DND-41 (cell line): ENCODE measurements around the gene IGF2BP2.

Experiments used
- ATAC-seq: fragments of 200-7000 bp; cut with Tn5 transposase; 3 replicates; pipeline ENCODE4 v1.9.1; 2021; ENCODE audit warnings: low read depth; ENCODE audit not compliant: insufficient read depth
- DNase-seq: peaks from one replicate; pipeline ENCODE4 v3.0.0-alpha.2; 2020
- H2AFZ ChIP-seq: 2 replicates; pipeline ENCODE4 v1.6.0; 2012; ENCODE audit warnings: low read depth, low read length
- H3K27ac ChIP-seq: 2 replicates; pipeline ENCODE4 v1.5.1; 2012; ENCODE audit warnings: low read length, inconsistent platforms
- H3K27me3 ChIP-seq: fragments of 200-600 bp; sonication (generic); 2 replicates; pipeline ENCODE4 v1.6.0; 2012; ENCODE audit warnings: low read length, mild to moderate bottlenecking, inconsistent platforms; ENCODE audit not compliant: insufficient read depth, poor library complexity
- H3K36me3 ChIP-seq: 2 replicates; pipeline ENCODE4 v1.5.1; 2012; ENCODE audit warnings: low read length, inconsistent platforms; ENCODE audit not compliant: insufficient read depth
- H3K4me1 ChIP-seq: 2 replicates; pipeline ENCODE4 v1.5.1; 2012; ENCODE audit warnings: mild to moderate bottlenecking, low read length; ENCODE audit not compliant: insufficient read depth
- H3K4me2 ChIP-seq: 2 replicates; pipeline ENCODE4 v1.6.0; 2012; ENCODE audit warnings: mild to moderate bottlenecking, moderate library complexity, low read length, inconsistent platforms; ENCODE audit not compliant: insufficient read depth
- H3K4me3 ChIP-seq, 2 experiments: fragments of 200-600 bp in 1 of 2; shearing (Covaris generic) in 1 of 2; 2 replicates each; pipeline ENCODE4 v1.5.1; 2012 to 2016; ENCODE audit warnings: inconsistent platforms in 2 of 2, low read length in 2 of 2, mild to moderate bottlenecking in 2 of 2, low read depth in 1 of 2, moderate library complexity in 1 of 2
- H3K79me2 ChIP-seq: 2 replicates; pipeline ENCODE4 v1.6.0; 2012; ENCODE audit warnings: low read length, inconsistent platforms; ENCODE audit not compliant: insufficient read depth
- H3K9ac ChIP-seq: 2 replicates; pipeline ENCODE4 v1.6.0; 2012; ENCODE audit warnings: low read depth, mild to moderate bottlenecking, inconsistent platforms, low read length, moderate library complexity
- H3K9me3 ChIP-seq: 2 replicates; pipeline ENCODE4 v1.5.1; 2012; ENCODE audit warnings: low read length, moderate library complexity, mild to moderate bottlenecking, inconsistent platforms; ENCODE audit not compliant: insufficient read depth, severe bottlenecking
- H4K20me1 ChIP-seq: 2 replicates; pipeline ENCODE4 v1.6.0; 2012; ENCODE audit warnings: low read length; ENCODE audit not compliant: insufficient read depth
- EZH2 ChIP-seq: IDR thresholded peaks from 3 replicates; pipeline ENCODE4 v1.6.1; 2012; ENCODE audit warnings: borderline replicate concordance, low read depth, mild to moderate bottlenecking, moderate library complexity, low read length, inconsistent platforms; ENCODE audit not compliant: severe bottlenecking
- TF ChIP-seq, protein P1 (sequence below): IDR thresholded peaks from 2 replicates; pipeline ENCODE4 v1.5.1; 2012; ENCODE audit warnings: borderline replicate concordance, low read length, moderate library complexity, mild to moderate bottlenecking; ENCODE audit not compliant: poor library complexity, severe bottlenecking; ENCODE audit errors: extremely low read depth

IGF2BP2 gene

GRCh38 chr3:185756477-185756876, 68.4 kb downstream of the IGF2BP2 start:
- peaks cover 8% of the 10 kb centered on the region for H3K27me3 ChIP-seq
- no peak overlapping the region for H3K4me3 ChIP-seq
- no peak overlapping the region for H2AFZ ChIP-seq
- H4K20me1 ChIP-seq = no peaks in the 10 kb centered on the region
- H3K4me2 ChIP-seq = no peak overlapping the region
- H3K79me2 ChIP-seq = no peaks in the 10 kb centered on the region
- no peak overlapping the region for H3K9ac ChIP-seq
- no peaks in the 10 kb centered on the region for H3K9me3 ChIP-seq
- TF ChIP-seq EZH2 = no peak
- TF ChIP-seq, protein P1, sequence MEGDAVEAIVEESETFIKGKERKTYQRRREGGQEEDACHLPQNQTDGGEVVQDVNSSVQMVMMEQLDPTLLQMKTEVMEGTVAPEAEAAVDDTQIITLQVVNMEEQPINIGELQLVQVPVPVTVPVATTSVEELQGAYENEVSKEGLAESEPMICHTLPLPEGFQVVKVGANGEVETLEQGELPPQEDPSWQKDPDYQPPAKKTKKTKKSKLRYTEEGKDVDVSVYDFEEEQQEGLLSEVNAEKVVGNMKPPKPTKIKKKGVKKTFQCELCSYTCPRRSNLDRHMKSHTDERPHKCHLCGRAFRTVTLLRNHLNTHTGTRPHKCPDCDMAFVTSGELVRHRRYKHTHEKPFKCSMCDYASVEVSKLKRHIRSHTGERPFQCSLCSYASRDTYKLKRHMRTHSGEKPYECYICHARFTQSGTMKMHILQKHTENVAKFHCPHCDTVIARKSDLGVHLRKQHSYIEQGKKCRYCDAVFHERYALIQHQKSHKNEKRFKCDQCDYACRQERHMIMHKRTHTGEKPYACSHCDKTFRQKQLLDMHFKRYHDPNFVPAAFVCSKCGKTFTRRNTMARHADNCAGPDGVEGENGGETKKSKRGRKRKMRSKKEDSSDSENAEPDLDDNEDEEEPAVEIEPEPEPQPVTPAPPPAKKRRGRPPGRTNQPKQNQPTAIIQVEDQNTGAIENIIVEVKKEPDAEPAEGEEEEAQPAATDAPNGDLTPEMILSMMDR = no peak
- no peaks in the 10 kb centered on the region for H3K36me3 ChIP-seq
- H3K27ac ChIP-seq = no peak overlapping the region
- ATAC-seq (no peak), DNase-seq (no peak)
- H3K4me1 ChIP-seq = no peaks in the 10 kb centered on the region

DNA sequence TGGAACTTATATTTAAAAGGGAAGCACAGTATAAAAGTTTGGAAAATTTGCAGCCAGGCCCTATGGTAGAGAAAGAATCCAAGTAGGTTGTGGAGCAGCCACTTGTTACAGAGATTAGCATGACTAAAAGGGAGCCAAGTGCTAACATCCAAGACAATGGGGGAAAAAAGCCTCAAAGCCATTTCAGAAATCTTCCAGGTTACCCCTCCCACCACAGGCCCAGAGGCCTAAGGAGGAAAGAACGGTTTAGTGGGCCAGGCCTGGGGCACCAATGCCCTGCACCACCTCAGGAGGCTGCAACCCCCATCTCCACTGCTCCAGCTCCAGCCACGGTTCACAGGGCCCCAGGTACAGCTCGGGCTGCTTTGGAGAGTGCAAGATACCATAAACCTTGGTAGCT, 69.9 kb downstream of the IGF2BP2 start:
- H3K79me2 ChIP-seq = no peaks in the 10 kb centered on the region
- no peak overlapping the region for H3K4me3 ChIP-seq
- H4K20me1 ChIP-seq = no peaks in the 10 kb centered on the region
- DNase-seq (no peak), ATAC-seq (no peak)
- H3K4me1 ChIP-seq = no peaks in the 10 kb centered on the region
- TF ChIP-seq, protein P1 = no peak
- no peak for TF ChIP-seq EZH2
- no peak overlapping the region for H3K27ac ChIP-seq
- no peak overlapping the region for H3K9ac ChIP-seq
- H3K4me2 ChIP-seq = no peak overlapping the region
- H2AFZ ChIP-seq = no peak overlapping the region
- H3K9me3 ChIP-seq = no peaks in the 10 kb centered on the region
- peaks cover 6% of the 10 kb centered on the region for H3K27me3 ChIP-seq
- H3K36me3 ChIP-seq = no peaks in the 10 kb centered on the region

- Histone ChIP-seq H2AFZ (no peak overlapping the region), H3K27me3 (peaks cover 4% of the 10 kb centered on the region), H3K79me2 (no peaks in the 10 kb centered on the region), H4K20me1 (no peaks in the 10 kb centered on the region), H3K9me3 (no peaks in the 10 kb centered on the region), H3K27ac (no peak overlapping the region), H3K4me3 (no peak overlapping the region), H3K36me3 (no peaks in the 10 kb centered on the region), H3K4me1 (no peaks in the 10 kb centered on the region), H3K9ac (no peak overlapping the region), H3K4me2 (no peak overlapping the region)
- ATAC-seq = no peak
- no peak for DNase-seq
- no peak for TF ChIP-seq EZH2
- TF ChIP-seq, protein P1 = no peak
Measured at GRCh38 chr3:185753354-185753753, 71.5 kb downstream of the IGF2BP2 start.

GRCh38 chr3:185750702-185751101, 74.1 kb downstream of the IGF2BP2 start:
- no peak overlapping the region for H3K9ac ChIP-seq
- H3K9me3 ChIP-seq = no peaks in the 10 kb centered on the region
- H3K4me1 ChIP-seq = no peaks in the 10 kb centered on the region
- no peaks in the 10 kb centered on the region for H3K79me2 ChIP-seq
- H3K27me3 ChIP-seq = peaks cover 10% of the 10 kb centered on the region
- ATAC-seq (no peak), DNase-seq (no peak)
- H2AFZ ChIP-seq = no peak overlapping the region
- no peaks in the 10 kb centered on the region for H4K20me1 ChIP-seq
- no peaks in the 10 kb centered on the region for H3K36me3 ChIP-seq
- H3K4me3 ChIP-seq = no peak overlapping the region
- H3K27ac ChIP-seq = no peak overlapping the region
- no peak overlapping the region for H3K4me2 ChIP-seq
- TF ChIP-seq EZH2 = no peak
- TF ChIP-seq, protein P1 = no peak
